Endothelial cell of umbilical vein (primary cell): Measurements from ENCODE around the gene MUL1. TPM values are rescaled to one million over a fixed set of nuclear protein-coding genes. Genes with fewer than 3 reads are reported as not detected.

Source experiments
- BruUV-seq: library from RNA; stranded (reverse); fragments of 400-500 nt; replicated peaks from 2 replicates; lab custom pipeline; 2021; lab: Mats Ljungman, UMichigan
- CTCF ChIA-PET: fragments of 300-600, 350-600 bp; sonication (Branson Sonifier 250); formaldehyde crosslinking; loops from one replicate; lab custom pipeline; 2021; ENCODE audit warnings: antibody characterized with exemption, inconsistent platforms; lab: Charles Lee
- POLR2A ChIA-PET: fragments of 300-600, 350-600 bp; sonication (Branson Sonifier 250); formaldehyde crosslinking; loops from one replicate; lab custom pipeline; 2021; ENCODE audit warnings: antibody characterized with exemption, inconsistent platforms; lab: Charles Lee
- DNase-seq: peaks from one replicate; pipeline ENCODE4 v3.0.0-alpha.2; 2011; ENCODE audit warnings: low read depth, low spot score
- FAIRE-seq: peaks from 2 replicates; lab custom pipeline; 2011; peaks lifted over from hg19 to GRCh38; lab: Jason Lieb, UNC
- H2AFZ ChIP-seq: 2 replicates; pipeline ENCODE4 v1.6.0; 2012; ENCODE audit warnings: low read depth, low read length, control low read depth, inconsistent platforms
- H3K27ac ChIP-seq: 2 replicates; pipeline ENCODE4 v1.5.1; 2011; ENCODE audit warnings: low read depth, mild to moderate bottlenecking, control low read depth, low read length, moderate library complexity; ENCODE audit not compliant: insufficient read depth
- H3K27me3 ChIP-seq, 2 experiments: 2 replicates each; pipeline versions ENCODE4 v1.6.0 to v1.6.1; 2011; ENCODE audit warnings: low read length in 2 of 2, mixed read lengths in 1 of 2; ENCODE audit not compliant: control insufficient read depth in 2 of 2, insufficient read depth in 2 of 2
- H3K36me3 ChIP-seq, 2 experiments: 2 replicates in 1 of 2; 3 replicates in 1 of 2; pipeline ENCODE4 v1.5.1; 2011; ENCODE audit warnings: low read length in 2 of 2, mild to moderate bottlenecking in 1 of 2, moderate library complexity in 1 of 2; ENCODE audit not compliant: control insufficient read depth in 2 of 2, insufficient read depth in 2 of 2; ENCODE audit errors: extremely low read depth in 1 of 2
- H3K4me1 ChIP-seq: 3 replicates; pipeline ENCODE4 v1.5.1; 2011; ENCODE audit warnings: mild to moderate bottlenecking, low read length; ENCODE audit not compliant: control insufficient read depth, insufficient read depth; ENCODE audit errors: extremely low read depth
- H3K4me2 ChIP-seq: 2 replicates; pipeline ENCODE4 v1.6.1; 2011; ENCODE audit warnings: low read length, control low read depth, mixed read lengths; ENCODE audit not compliant: insufficient read depth
- H3K4me3 ChIP-seq, 3 experiments: fragments of 200-600 bp in 1 of 3; sonication (generic), shearing (Covaris generic) in 1 of 3; replicated peaks in 1 of 3; 2 replicates each; pipeline ENCODE4 v1.5.1; 2011 to 2016; ENCODE audit warnings: control low read depth in 3 of 3, low read length in 3 of 3, mild to moderate bottlenecking in 2 of 3, inconsistent platforms in 1 of 3, low read depth in 1 of 3, moderate library complexity in 1 of 3; ENCODE audit not compliant: insufficient read depth in 1 of 3
- H3K79me2 ChIP-seq: 2 replicates; pipeline ENCODE4 v1.6.0; 2012; ENCODE audit warnings: low read length, inconsistent platforms; ENCODE audit not compliant: control insufficient read depth, insufficient read depth
- H3K9ac ChIP-seq: replicated peaks from 2 replicates; pipeline ENCODE3; 2011; ENCODE audit warnings: low read length, control low read depth; ENCODE audit not compliant: insufficient read depth; ENCODE audit errors: extremely low read depth
- H3K9me1 ChIP-seq: replicated peaks from 3 replicates; pipeline ENCODE4 v1.6.0; 2011; ENCODE audit warnings: mild to moderate bottlenecking, low read length; ENCODE audit not compliant: control insufficient read depth, insufficient read depth; ENCODE audit errors: extremely low read depth
- H3K9me3 ChIP-seq: replicated peaks from 2 replicates; pipeline ENCODE4 v1.5.1; 2012; ENCODE audit warnings: low read length, inconsistent platforms; ENCODE audit not compliant: control insufficient read depth, insufficient read depth
- H4K20me1 ChIP-seq: replicated peaks from 2 replicates; pipeline ENCODE3; 2011; ENCODE audit warnings: mild to moderate bottlenecking, low read length; ENCODE audit not compliant: control insufficient read depth, insufficient read depth; ENCODE audit errors: extremely low read depth
- EZH2 ChIP-seq: IDR thresholded peaks from 2 replicates; pipeline ENCODE4 v1.6.1; 2012; ENCODE audit warnings: borderline replicate concordance, low read depth, mild to moderate bottlenecking, moderate library complexity, low read length, inconsistent platforms; ENCODE audit not compliant: severe bottlenecking
- FOS ChIP-seq: IDR thresholded peaks from 2 replicates; pipeline ENCODE4 v1.6.1; 2011; ENCODE audit warnings: mild to moderate bottlenecking, low read length, moderate library complexity, borderline replicate concordance; ENCODE audit not compliant: insufficient read depth
- GATA2 ChIP-seq: IDR thresholded peaks from 2 replicates; pipeline ENCODE4 v1.7.0; 2011; ENCODE audit warnings: low read depth, mild to moderate bottlenecking, moderate library complexity, mixed read lengths, low read length; ENCODE audit not compliant: insufficient read length, insufficient read depth
- JUN ChIP-seq: IDR thresholded peaks from 2 replicates; pipeline ENCODE4 v1.6.1; 2011; ENCODE audit warnings: borderline replicate concordance, low read depth; ENCODE audit not compliant: insufficient read length, insufficient read depth
- MAX ChIP-seq: IDR thresholded peaks from 2 replicates; pipeline ENCODE4 v1.6.1; 2011; ENCODE audit not compliant: insufficient read depth, insufficient read length
- MYC ChIP-seq: IDR thresholded peaks from one replicate; pipeline ENCODE4 v1.6.1; 2011; ENCODE audit warnings: mild to moderate bottlenecking, low read depth, low read length
- POLR2A ChIP-seq: IDR thresholded peaks from 2 replicates; pipeline ENCODE4 v1.6.1; 2012; ENCODE audit warnings: low read depth, mild to moderate bottlenecking, control low read depth, low read length
- POLR2AphosphoS5 ChIP-seq: IDR thresholded peaks from 2 replicates; pipeline ENCODE4 v1.6.1; 2012; ENCODE audit warnings: low read depth, mild to moderate bottlenecking, control low read depth, low read length, moderate library complexity; ENCODE audit not compliant: insufficient read depth
- dilution Hi-C: fragments of 300-500 bp; cut with MboI; formaldehyde crosslinking; loops from one replicate; pipeline ENCODE4 v1.15.0; 2019; ENCODE audit warnings: low sequenced_read_pairs; ENCODE audit not compliant: extremely low pct_ligation_motif_present
- intact Hi-C: fragments of 100-400 bp; cut with micrococcal nuclease; formaldehyde crosslinking; loops from one replicate; pipeline ENCODE4 v1.10.0; 2022
- polyA plus RNA-seq, 4 experiments: library from polyadenylated mRNA; depleted of rRNA in 3 of 4; stranded (reverse) in 3 of 4; unstranded in 1 of 4; fragments of >200 nt; gene quantifications; 2 replicates each; pipeline versions ENCODE4 v1.2.1 to v1.2.3, GENCODE V29; 2011 to 2012; ENCODE audit warnings: missing spikeins in 1 of 4
- total RNA-seq: library from RNA; stranded (reverse); gene quantifications from 2 replicates; pipeline ENCODE4 v1.2.3, GENCODE V29; 2021
- TF ChIP-seq, protein P1 (sequence below), 2 donors: IDR thresholded peaks; 1 replicate in 1 of 2; 2 replicates in 1 of 2; pipeline ENCODE4 v1.5.1; 2011; ENCODE audit warnings: low read length in 2 of 2, mild to moderate bottlenecking in 2 of 2, moderate library complexity in 2 of 2, control low read depth in 1 of 2, inconsistent platforms in 1 of 2, low read depth in 1 of 2; ENCODE audit not compliant: insufficient read depth in 1 of 2; ENCODE audit errors: extremely low read depth in 1 of 2

Gene MUL1
- total and polyA plus RNA-seq, 2 donors (not counting 3 experiments of a cell fraction or from before 2014, with no cell fraction given), result 28.3 to 29.5 TPM

- Histone ChIP-seq H3K4me1 (peaks cover 11% of the 10 kb centered on the region), H3K4me2 (no peak overlapping the region), H3K27me3 (peaks cover 2 to 3% of the 10 kb centered on the region in 2 experiments), H4K20me1 (no peaks in the 10 kb centered on the region), H3K4me3 (no peak overlapping the region), H3K27ac (no peak overlapping the region), H3K9me1 (no peaks in the 10 kb centered on the region), H2AFZ (no peak overlapping the region), H3K79me2 (peaks cover 11% of the 10 kb centered on the region), H3K9ac (no peak overlapping the region), H3K9me3 (no peaks in the 10 kb centered on the region), H3K36me3 (no peaks in the 10 kb centered on the region)
- BruUV-seq, result no TSS peak
- TF ChIP-seq POLR2AphosphoS5 (no peak), MAX (no peak), FOS (no peak), POLR2A (no peak), EZH2 (no peak), JUN (no peak), MYC (no peak), GATA2 (no peak)
- TF ChIP-seq, protein P1, sequence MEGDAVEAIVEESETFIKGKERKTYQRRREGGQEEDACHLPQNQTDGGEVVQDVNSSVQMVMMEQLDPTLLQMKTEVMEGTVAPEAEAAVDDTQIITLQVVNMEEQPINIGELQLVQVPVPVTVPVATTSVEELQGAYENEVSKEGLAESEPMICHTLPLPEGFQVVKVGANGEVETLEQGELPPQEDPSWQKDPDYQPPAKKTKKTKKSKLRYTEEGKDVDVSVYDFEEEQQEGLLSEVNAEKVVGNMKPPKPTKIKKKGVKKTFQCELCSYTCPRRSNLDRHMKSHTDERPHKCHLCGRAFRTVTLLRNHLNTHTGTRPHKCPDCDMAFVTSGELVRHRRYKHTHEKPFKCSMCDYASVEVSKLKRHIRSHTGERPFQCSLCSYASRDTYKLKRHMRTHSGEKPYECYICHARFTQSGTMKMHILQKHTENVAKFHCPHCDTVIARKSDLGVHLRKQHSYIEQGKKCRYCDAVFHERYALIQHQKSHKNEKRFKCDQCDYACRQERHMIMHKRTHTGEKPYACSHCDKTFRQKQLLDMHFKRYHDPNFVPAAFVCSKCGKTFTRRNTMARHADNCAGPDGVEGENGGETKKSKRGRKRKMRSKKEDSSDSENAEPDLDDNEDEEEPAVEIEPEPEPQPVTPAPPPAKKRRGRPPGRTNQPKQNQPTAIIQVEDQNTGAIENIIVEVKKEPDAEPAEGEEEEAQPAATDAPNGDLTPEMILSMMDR (IDR thresholded peaks at IDR 0.05; ENCODE audit: extremely low read depth in 1 of 2, insufficient read depth in 1 of 2, low read depth in 1 of 2, low read length in 2 of 2), result no peak
- no peak for DNase-seq
- intact Hi-C loops, result no loop called here
- POLR2A ChIA-PET, result no interaction called here
- dilution Hi-C loops, result no loop called here
- CTCF ChIA-PET, result interaction anchor here (0.6 kb wide), 1 partner anchor 121 kb away, joined by 3 read pairs; no protein-coding TSS in a partner anchor
- FAIRE-seq, result no peak
Measured at GRCh38 chr1:20511518-20512428, 3.8 kb upstream of the MUL1 start.
